ENCODE measurements around the gene DNAJC13. TPM values are rescaled to one million over a fixed set of nuclear protein-coding genes. Genes with fewer than 3 reads are reported as not detected.

DNAJC13 gene
- total and polyA plus RNA-seq, 2 donors (not counting 3 experiments of a cell fraction or from before 2014, with no cell fraction given): 14.3 to 71.7 TPM

DNA sequence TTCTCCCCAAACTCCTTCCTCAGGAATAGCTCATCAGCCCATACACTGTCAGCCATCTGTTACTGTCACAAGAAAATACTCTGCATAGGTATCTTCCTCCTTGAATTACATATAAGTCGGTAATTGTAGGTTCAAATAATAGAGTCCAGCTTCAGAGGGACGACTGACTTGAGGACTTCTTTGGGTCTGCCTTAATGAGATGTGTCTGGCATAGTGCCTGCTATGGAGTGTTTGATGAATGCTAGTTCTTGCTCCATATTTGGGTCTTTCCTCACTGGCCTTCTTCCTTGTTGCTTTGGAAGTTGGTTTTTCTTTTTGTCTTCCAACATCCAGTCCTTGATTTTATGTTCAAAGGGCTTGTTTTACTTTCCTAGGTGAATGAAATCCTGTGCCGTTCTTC is 113.3 kb downstream of the DNAJC13 start:
- dilution Hi-C loops (cut with MboI; ENCODE audit: extremely low pct_ligation_motif_present, low sequenced_read_pairs): loop anchor here (25.0 kb wide), 1 partner anchor 107 kb away; no protein-coding TSS in a partner anchor
- CTCF ChIA-PET: interaction anchor here (1.0 to 2.1 kb wide), 2 partner anchors 112 to 146 kb away, joined by 3 to 12 read pairs; no protein-coding TSS in a partner anchor
- TF ChIP-seq, protein P1, sequence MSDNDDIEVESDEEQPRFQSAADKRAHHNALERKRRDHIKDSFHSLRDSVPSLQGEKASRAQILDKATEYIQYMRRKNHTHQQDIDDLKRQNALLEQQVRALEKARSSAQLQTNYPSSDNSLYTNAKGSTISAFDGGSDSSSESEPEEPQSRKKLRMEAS (IDR thresholded peaks at IDR 0.05; ENCODE audit: insufficient read depth, insufficient read length): no peak
- TF ChIP-seq JUN (IDR thresholded peaks at IDR 0.05; ENCODE audit: borderline replicate concordance, insufficient read depth, insufficient read length, low read depth) (no peak), FOS (IDR thresholded peaks at IDR 0.05; ENCODE audit: borderline replicate concordance, insufficient read depth, low read length) (no peak), MYC (IDR thresholded peaks at IDR 0.05; ENCODE audit: low read depth, low read length) (no peak), POLR2A (IDR thresholded peaks at IDR 0.05; ENCODE audit: low read depth, low read length) (no peak), EZH2 (IDR thresholded peaks at IDR 0.05; ENCODE audit: borderline replicate concordance, low read depth, low read length, severe bottlenecking) (no peak), GATA2 (IDR thresholded peaks at IDR 0.05; ENCODE audit: insufficient read depth, insufficient read length, low read depth, low read length) (no peak), POLR2AphosphoS5 (IDR thresholded peaks at IDR 0.05; ENCODE audit: insufficient read depth, low read depth, low read length) (no peak)
- TF ChIP-seq, protein P2, sequence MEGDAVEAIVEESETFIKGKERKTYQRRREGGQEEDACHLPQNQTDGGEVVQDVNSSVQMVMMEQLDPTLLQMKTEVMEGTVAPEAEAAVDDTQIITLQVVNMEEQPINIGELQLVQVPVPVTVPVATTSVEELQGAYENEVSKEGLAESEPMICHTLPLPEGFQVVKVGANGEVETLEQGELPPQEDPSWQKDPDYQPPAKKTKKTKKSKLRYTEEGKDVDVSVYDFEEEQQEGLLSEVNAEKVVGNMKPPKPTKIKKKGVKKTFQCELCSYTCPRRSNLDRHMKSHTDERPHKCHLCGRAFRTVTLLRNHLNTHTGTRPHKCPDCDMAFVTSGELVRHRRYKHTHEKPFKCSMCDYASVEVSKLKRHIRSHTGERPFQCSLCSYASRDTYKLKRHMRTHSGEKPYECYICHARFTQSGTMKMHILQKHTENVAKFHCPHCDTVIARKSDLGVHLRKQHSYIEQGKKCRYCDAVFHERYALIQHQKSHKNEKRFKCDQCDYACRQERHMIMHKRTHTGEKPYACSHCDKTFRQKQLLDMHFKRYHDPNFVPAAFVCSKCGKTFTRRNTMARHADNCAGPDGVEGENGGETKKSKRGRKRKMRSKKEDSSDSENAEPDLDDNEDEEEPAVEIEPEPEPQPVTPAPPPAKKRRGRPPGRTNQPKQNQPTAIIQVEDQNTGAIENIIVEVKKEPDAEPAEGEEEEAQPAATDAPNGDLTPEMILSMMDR (IDR thresholded peaks at IDR 0.05; ENCODE audit: extremely low read depth in 1 of 2, insufficient read depth in 1 of 2, low read depth in 1 of 2, low read length in 2 of 2): no peak
- Histone ChIP-seq H3K4me3 (replicated peaks in 1 of 3; ENCODE audit: insufficient read depth in 1 of 3, low read depth in 1 of 3, low read length in 3 of 3) (no peak overlapping the region), H4K20me1 (replicated peaks; ENCODE audit: control insufficient read depth, extremely low read depth, insufficient read depth, low read length) (no peaks in the 10 kb centered on the region), H3K4me2 (ENCODE audit: insufficient read depth, low read length) (no peak overlapping the region), H3K36me3 (ENCODE audit: control insufficient read depth in 2 of 2, extremely low read depth in 1 of 2, insufficient read depth in 2 of 2, low read length in 2 of 2) (peaks cover 17 to 28% of the 10 kb centered on the region in 2 experiments), H3K9me3 (replicated peaks; ENCODE audit: control insufficient read depth, insufficient read depth, low read length) (no peaks in the 10 kb centered on the region), H3K27me3 (ENCODE audit: control insufficient read depth in 2 of 2, insufficient read depth in 2 of 2, low read length in 2 of 2) (no peaks in the 10 kb centered on the region), H2AFZ (ENCODE audit: low read depth, low read length) (no peak overlapping the region), H3K9ac (replicated peaks; ENCODE audit: extremely low read depth, insufficient read depth, low read length) (no peak overlapping the region), H3K79me2 (ENCODE audit: control insufficient read depth, insufficient read depth, low read length) (no peaks in the 10 kb centered on the region), H3K27ac (ENCODE audit: insufficient read depth, low read depth, low read length) (no peak overlapping the region), H3K4me1 (ENCODE audit: control insufficient read depth, extremely low read depth, insufficient read depth, low read length) (no peaks in the 10 kb centered on the region), H3K9me1 (replicated peaks; ENCODE audit: control insufficient read depth, extremely low read depth, insufficient read depth, low read length) (no peaks in the 10 kb centered on the region)
- no peak for FAIRE-seq
- POLR2A ChIA-PET: no interaction called here
- intact Hi-C loops (cut with micrococcal nuclease): no loop called here
- DNase-seq (ENCODE audit: low read depth, low spot score): no peak
- no TSS peak for BruUV-seq (replicated peaks)
